Measurements from ENCODE around the gene GJC1.

DNA sequence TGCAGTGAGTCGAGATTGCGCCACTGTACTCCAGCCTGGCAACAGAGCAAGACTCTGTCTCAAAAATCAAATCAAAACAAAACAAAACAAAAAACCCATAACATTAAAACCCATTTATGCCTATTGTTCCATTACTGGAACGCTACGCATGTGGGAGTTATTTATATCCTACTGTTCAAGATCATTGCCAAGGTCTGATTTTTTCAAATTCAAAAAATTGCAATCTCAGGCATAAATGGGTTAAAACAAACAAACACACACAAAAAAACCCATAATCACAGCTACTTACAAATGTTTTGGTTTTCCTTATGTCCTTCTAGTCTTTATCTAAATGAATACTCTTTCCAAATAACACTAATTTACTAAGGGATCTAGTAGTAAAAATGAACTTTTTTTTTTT lies 17.8 kb downstream of the GJC1 start:
- TF ChIP-seq, protein P1, sequence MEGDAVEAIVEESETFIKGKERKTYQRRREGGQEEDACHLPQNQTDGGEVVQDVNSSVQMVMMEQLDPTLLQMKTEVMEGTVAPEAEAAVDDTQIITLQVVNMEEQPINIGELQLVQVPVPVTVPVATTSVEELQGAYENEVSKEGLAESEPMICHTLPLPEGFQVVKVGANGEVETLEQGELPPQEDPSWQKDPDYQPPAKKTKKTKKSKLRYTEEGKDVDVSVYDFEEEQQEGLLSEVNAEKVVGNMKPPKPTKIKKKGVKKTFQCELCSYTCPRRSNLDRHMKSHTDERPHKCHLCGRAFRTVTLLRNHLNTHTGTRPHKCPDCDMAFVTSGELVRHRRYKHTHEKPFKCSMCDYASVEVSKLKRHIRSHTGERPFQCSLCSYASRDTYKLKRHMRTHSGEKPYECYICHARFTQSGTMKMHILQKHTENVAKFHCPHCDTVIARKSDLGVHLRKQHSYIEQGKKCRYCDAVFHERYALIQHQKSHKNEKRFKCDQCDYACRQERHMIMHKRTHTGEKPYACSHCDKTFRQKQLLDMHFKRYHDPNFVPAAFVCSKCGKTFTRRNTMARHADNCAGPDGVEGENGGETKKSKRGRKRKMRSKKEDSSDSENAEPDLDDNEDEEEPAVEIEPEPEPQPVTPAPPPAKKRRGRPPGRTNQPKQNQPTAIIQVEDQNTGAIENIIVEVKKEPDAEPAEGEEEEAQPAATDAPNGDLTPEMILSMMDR (IDR thresholded peaks at IDR 0.05), result no peak
- no peak for TF ChIP-seq POLR2AphosphoS5 (IDR thresholded peaks at IDR 0.05)
- no peak for TF ChIP-seq POLR2A (IDR thresholded peaks at IDR 0.05)

Measured in breast epithelium (tissue), 3 donors.